HEK293 (cell line): ENCODE results near the gene ENDOG.

Experiments used
- CTCF ChIA-PET: fragments of 350-600 bp; formaldehyde crosslinking; extraction: SDS; loops from one replicate; lab custom pipeline; 2021; ENCODE audit warnings: antibody characterized with exemption; lab: Yijun Ruan, JAX
- POLR2A ChIA-PET: fragments of 300-600 bp; formaldehyde crosslinking; extraction: SDS; loops from one replicate; lab custom pipeline; 2020; ENCODE audit warnings: antibody characterized with exemption, inconsistent platforms; lab: Yijun Ruan, JAX
- H3K27ac ChIP-seq: fragments of 200-500 bp; sonication (Bioruptor generic); 2 replicates; pipeline ENCODE4 v1.5.1; 2014; ENCODE audit warnings: low read depth, low read length, control low read depth, inconsistent platforms; ENCODE audit errors: extremely low read depth
- H3K36me3 ChIP-seq, 2 experiments: fragments of 200-500 bp in 1 of 2; sonication (Bioruptor generic) in 1 of 2; 1 replicate in 1 of 2; 2 replicates in 1 of 2; pipeline ENCODE4 v1.5.1; 2014 to 2017; ENCODE audit warnings: inconsistent platforms in 2 of 2, low read length in 2 of 2; ENCODE audit not compliant: control insufficient read depth in 2 of 2, insufficient read depth in 1 of 2
- H3K4me1 ChIP-seq: fragments of 200-500 bp; sonication (Bioruptor generic); 2 replicates; pipeline ENCODE4 v1.5.1; 2014; ENCODE audit warnings: mild to moderate bottlenecking, low read length, inconsistent platforms; ENCODE audit not compliant: control insufficient read depth, insufficient read depth
- H3K4me3 ChIP-seq: 2 replicates; pipeline ENCODE4 v1.5.1; 2011; ENCODE audit warnings: low read depth, mild to moderate bottlenecking, control low read depth, low read length, moderate library complexity
- H3K9me3 ChIP-seq: fragments of 200-500 bp; sonication (Bioruptor generic); 2 replicates; pipeline ENCODE4 v1.5.1; 2014; ENCODE audit warnings: low read depth, low read length, inconsistent platforms; ENCODE audit not compliant: control insufficient read depth, insufficient read depth
- GLIS1 ChIP-seq: fragments of 450-650 bp; formaldehyde crosslinking; IDR thresholded peaks from 2 replicates; pipeline ENCODE4 v1.5.1; 2016; ENCODE audit warnings: missing biosample characterization, missing genetic modification characterization
- GLIS2 ChIP-seq: fragments of 450-650 bp; formaldehyde crosslinking; IDR thresholded peaks from 2 replicates; pipeline ENCODE4 v1.5.1; 2016; ENCODE audit warnings: missing biosample characterization, missing genetic modification characterization
- KLF10 ChIP-seq: fragments of 450-650 bp; IDR thresholded peaks from 2 replicates; pipeline ENCODE4 v1.5.1; 2018; ENCODE audit warnings: missing biosample characterization, mild to moderate bottlenecking, missing genetic modification characterization
- KLF8 ChIP-seq: fragments of 450-650 bp; formaldehyde crosslinking; IDR thresholded peaks from 2 replicates; pipeline ENCODE4 v1.5.1; 2016; ENCODE audit warnings: missing biosample characterization, missing genetic modification characterization
- MZF1 ChIP-seq: fragments of 450-650 bp; formaldehyde crosslinking; IDR thresholded peaks from 2 replicates; pipeline ENCODE4 v1.5.1; 2017; ENCODE audit warnings: missing biosample characterization, missing genetic modification characterization, borderline replicate concordance
- TRIM28 ChIP-seq: IDR thresholded peaks from 2 replicates; pipeline ENCODE4 v1.6.1; 2011; ENCODE audit warnings: low read length, control low read depth, borderline replicate concordance
- ZBTB20 ChIP-seq: fragments of 450-650 bp; formaldehyde crosslinking; IDR thresholded peaks from 2 replicates; pipeline ENCODE4 v1.5.1; 2016; ENCODE audit warnings: missing biosample characterization, missing genetic modification characterization
- ZBTB8A ChIP-seq: fragments of 450-650 bp; formaldehyde crosslinking; IDR thresholded peaks from 2 replicates; pipeline ENCODE4 v1.5.1; 2016; ENCODE audit warnings: missing biosample characterization, missing genetic modification characterization
- ZFHX2 ChIP-seq: fragments of 450-650 bp; formaldehyde crosslinking; conservative IDR thresholded peaks from 2 replicates; pipeline ENCODE4 v1.5.1; 2016; ENCODE audit warnings: missing biosample characterization, missing genetic modification characterization
- ZNF19 ChIP-seq: fragments of 450-650 bp; formaldehyde crosslinking; IDR thresholded peaks from 2 replicates; pipeline ENCODE4; 2016; ENCODE audit warnings: missing biosample characterization, missing genetic modification characterization, low read depth
- ZNF239 ChIP-seq: fragments of 450-650 bp; formaldehyde crosslinking; IDR thresholded peaks from 2 replicates; pipeline ENCODE4 v1.5.1; 2016; ENCODE audit warnings: missing biosample characterization, missing genetic modification characterization
- ZNF426 ChIP-seq: fragments of 450-650 bp; formaldehyde crosslinking; IDR thresholded peaks from 2 replicates; pipeline ENCODE4 v1.5.1; 2017; ENCODE audit warnings: missing biosample characterization, missing genetic modification characterization, mild to moderate bottlenecking, inconsistent platforms, moderate library complexity
- ZNF501 ChIP-seq: fragments of 450-650 bp; formaldehyde crosslinking; IDR thresholded peaks from 2 replicates; pipeline ENCODE4 v1.5.1; 2016; ENCODE audit warnings: missing biosample characterization, missing genetic modification characterization
- ZNF561 ChIP-seq: fragments of 450-650 bp; IDR thresholded peaks from 2 replicates; pipeline ENCODE4 v1.5.1; 2018; ENCODE audit warnings: missing biosample characterization, missing genetic modification characterization, borderline replicate concordance
- ZNF621 ChIP-seq: fragments of 450-650 bp; formaldehyde crosslinking; IDR thresholded peaks from 2 replicates; pipeline ENCODE4 v1.5.1; 2017; ENCODE audit warnings: missing biosample characterization, missing genetic modification characterization
- ZNF677 ChIP-seq: fragments of 450-650 bp; IDR thresholded peaks from 2 replicates; pipeline ENCODE4 v1.5.0; 2018; ENCODE audit warnings: missing biosample characterization, mild to moderate bottlenecking, missing genetic modification characterization, moderate library complexity
- ZNF76 ChIP-seq: fragments of 450-650 bp; formaldehyde crosslinking; IDR thresholded peaks from 2 replicates; pipeline ENCODE4; 2016; ENCODE audit warnings: low read depth, missing biosample characterization, missing genetic modification characterization, borderline replicate concordance
- ZNF792 ChIP-seq: fragments of 450-650 bp; formaldehyde crosslinking; IDR thresholded peaks from 2 replicates; pipeline ENCODE4 v1.5.1; 2016; ENCODE audit warnings: missing biosample characterization, missing genetic modification characterization
- TF ChIP-seq, protein P1 (sequence below): fragments of 450-650 bp; formaldehyde crosslinking; IDR thresholded peaks from 2 replicates; pipeline ENCODE4 v1.5.1; 2016; ENCODE audit warnings: missing biosample characterization, missing genetic modification characterization
- TF ChIP-seq, protein P2 (sequence below): fragments of 450-650 bp; formaldehyde crosslinking; IDR thresholded peaks from 2 replicates; pipeline ENCODE4 v1.5.1; 2016; ENCODE audit warnings: missing biosample characterization, missing genetic modification characterization

The ENDOG gene

DNA sequence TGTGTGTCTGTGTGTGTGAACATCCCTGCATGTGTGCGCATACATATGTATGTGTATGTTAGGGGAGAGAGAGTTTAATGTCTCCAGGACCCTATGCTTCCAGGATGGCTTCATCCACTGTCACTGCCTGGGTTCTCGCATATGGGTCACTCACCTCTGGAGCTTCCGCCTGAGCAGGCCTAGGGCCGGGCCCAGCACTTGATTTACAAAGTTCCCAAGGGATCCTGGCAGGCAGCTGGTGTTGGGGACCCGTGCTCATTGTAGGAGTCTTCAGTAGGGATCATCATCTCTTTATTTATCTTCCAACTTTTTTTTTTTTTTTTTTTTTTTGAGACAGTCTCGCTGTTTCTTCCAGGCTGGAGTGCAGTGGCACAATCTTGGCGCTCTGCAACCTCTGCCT is 18.2 kb upstream of the ENDOG start:
- TF ChIP-seq ZNF621 (tag by site-specific recombination) (no peak), ZNF561 (tag by site-specific recombination) (no peak), ZNF426 (tag by site-specific recombination) (no peak), ZNF239 (tag by site-specific recombination) (no peak), ZBTB8A (tag by site-specific recombination) (no peak), GLIS1 (tag by site-specific recombination) (no peak), ZNF677 (tag by site-specific recombination) (no peak), TRIM28 (no peak), ZNF792 (tag by site-specific recombination) (no peak), MZF1 (no peak), ZNF76 (tag by site-specific recombination) (no peak), GLIS2 (tag by site-specific recombination) (no peak), ZFHX2 (tag by site-specific recombination) (no peak), ZNF19 (no peak), KLF8 (no peak), KLF10 (tag by site-specific recombination) (no peak)
- TF ChIP-seq, protein P1, sequence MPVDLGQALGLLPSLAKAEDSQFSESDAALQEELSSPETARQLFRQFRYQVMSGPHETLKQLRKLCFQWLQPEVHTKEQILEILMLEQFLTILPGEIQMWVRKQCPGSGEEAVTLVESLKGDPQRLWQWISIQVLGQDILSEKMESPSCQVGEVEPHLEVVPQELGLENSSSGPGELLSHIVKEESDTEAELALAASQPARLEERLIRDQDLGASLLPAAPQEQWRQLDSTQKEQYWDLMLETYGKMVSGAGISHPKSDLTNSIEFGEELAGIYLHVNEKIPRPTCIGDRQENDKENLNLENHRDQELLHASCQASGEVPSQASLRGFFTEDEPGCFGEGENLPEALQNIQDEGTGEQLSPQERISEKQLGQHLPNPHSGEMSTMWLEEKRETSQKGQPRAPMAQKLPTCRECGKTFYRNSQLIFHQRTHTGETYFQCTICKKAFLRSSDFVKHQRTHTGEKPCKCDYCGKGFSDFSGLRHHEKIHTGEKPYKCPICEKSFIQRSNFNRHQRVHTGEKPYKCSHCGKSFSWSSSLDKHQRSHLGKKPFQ (tag by site-specific recombination) = no peak
- TF ChIP-seq, protein P2, sequence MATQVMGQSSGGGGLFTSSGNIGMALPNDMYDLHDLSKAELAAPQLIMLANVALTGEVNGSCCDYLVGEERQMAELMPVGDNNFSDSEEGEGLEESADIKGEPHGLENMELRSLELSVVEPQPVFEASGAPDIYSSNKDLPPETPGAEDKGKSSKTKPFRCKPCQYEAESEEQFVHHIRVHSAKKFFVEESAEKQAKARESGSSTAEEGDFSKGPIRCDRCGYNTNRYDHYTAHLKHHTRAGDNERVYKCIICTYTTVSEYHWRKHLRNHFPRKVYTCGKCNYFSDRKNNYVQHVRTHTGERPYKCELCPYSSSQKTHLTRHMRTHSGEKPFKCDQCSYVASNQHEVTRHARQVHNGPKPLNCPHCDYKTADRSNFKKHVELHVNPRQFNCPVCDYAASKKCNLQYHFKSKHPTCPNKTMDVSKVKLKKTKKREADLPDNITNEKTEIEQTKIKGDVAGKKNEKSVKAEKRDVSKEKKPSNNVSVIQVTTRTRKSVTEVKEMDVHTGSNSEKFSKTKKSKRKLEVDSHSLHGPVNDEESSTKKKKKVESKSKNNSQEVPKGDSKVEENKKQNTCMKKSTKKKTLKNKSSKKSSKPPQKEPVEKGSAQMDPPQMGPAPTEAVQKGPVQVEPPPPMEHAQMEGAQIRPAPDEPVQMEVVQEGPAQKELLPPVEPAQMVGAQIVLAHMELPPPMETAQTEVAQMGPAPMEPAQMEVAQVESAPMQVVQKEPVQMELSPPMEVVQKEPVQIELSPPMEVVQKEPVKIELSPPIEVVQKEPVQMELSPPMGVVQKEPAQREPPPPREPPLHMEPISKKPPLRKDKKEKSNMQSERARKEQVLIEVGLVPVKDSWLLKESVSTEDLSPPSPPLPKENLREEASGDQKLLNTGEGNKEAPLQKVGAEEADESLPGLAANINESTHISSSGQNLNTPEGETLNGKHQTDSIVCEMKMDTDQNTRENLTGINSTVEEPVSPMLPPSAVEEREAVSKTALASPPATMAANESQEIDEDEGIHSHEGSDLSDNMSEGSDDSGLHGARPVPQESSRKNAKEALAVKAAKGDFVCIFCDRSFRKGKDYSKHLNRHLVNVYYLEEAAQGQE (tag by site-specific recombination) = no peak
- CTCF ChIA-PET = interaction anchor here (0.6 to 1.4 kb wide), 2 partner anchors 18 to 611 kb away, joined by 5 read pairs; partner anchors contain the start of gene ENDOG
- Histone ChIP-seq H3K36me3 (peaks cover 8 to 69% of the 10 kb centered on the region in 2 experiments; a peak in 2 of 3 replicates), H3K9me3 (no peaks in the 10 kb centered on the region), H3K4me1 (no peaks in the 10 kb centered on the region), H3K27ac (no peak overlapping the region), H3K4me3 (no peak overlapping the region)
- POLR2A ChIA-PET = interaction anchor here (2.2 kb wide), 1 partner anchor 19 kb away, joined by 10 read pairs; the partner anchor contains the start of gene ENDOG

DNA sequence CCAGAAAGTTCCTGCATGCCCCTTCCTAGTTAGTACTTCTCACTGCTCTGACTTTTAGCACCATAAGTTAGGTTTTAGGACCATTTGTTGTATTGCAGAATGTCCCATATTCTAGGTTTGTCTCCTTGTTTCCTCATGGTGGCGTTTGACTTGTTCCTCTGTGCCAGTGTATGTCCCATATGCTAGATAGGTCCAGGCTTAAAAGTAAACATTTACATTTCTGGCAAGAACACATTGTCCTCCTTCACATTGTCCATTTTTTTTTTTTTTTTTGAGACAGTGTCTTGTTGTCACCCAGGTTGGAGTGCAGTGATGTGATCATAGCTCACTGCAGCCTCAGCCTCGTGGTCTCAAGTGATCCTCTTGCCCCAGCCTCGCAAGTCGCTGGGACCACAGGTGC is 15.8 kb upstream of the ENDOG start:
- no peaks in the 10 kb centered on the region for H3K9me3 ChIP-seq
- TF ChIP-seq ZBTB20 (tag by site-specific recombination) (no peak), ZNF501 (tag by site-specific recombination) (no peak)
- H3K27ac ChIP-seq = no peak overlapping the region
- ChIA-PET POLR2A (interaction anchor here (0.6 to 0.7 kb wide), 2 partner anchors 16 to 412 kb away, joined by 3 read pairs; no protein-coding TSS in a partner anchor), CTCF (interaction anchor here (0.5 to 0.6 kb wide), 2 partner anchors 9 to 557 kb away, joined by 3 read pairs; no protein-coding TSS in a partner anchor)
- no peak overlapping the region for H3K4me3 ChIP-seq
- no peaks in the 10 kb centered on the region for H3K4me1 ChIP-seq
- H3K36me3 ChIP-seq = peaks cover 8 to 82% of the 10 kb centered on the region in 2 experiments; a peak in 2 of 3 replicates
